ENCODE data around the gene ANXA10. TPM values are rescaled to one million over a fixed set of nuclear protein-coding genes. Genes with fewer than 3 reads are reported as not detected.
"Not testable (repeated sequence)": the region's sequence is repeated elsewhere in the genome, so short reads cannot be mapped to it uniquely, and the experiment has no call there.

The ANXA10 gene
- not detected for polyA plus RNA-seq (ENCODE audit: insufficient read length)

- DNase-seq (ENCODE audit: low read depth), result no peak
Observed at GRCh38 chr4:168092176-168092712, at the start of gene ANXA10. Gene ANXA10 (plus strand): TSS chr4:168092537. CDS start chr4:168092701, 164 bp downstream.

GRCh38 chr4:168045354-168045753 is 47.0 kb upstream of the ANXA10 start:
- no peak for DNase-seq (ENCODE audit: low read depth)

- no peak for DNase-seq (ENCODE audit: low read depth)
Observed at GRCh38 chr4:168050002-168050401, 42.3 kb upstream of the ANXA10 start.

GRCh38 chr4:168051526-168051925 is 40.8 kb upstream of the ANXA10 start:
- no peak for DNase-seq (ENCODE audit: low read depth)

- DNase-seq (ENCODE audit: low read depth), result no peak
Observed at GRCh38 chr4:168057412-168057811, 34.9 kb upstream of the ANXA10 start.

- no peak for DNase-seq (ENCODE audit: low read depth)
Observed at GRCh38 chr4:168059251-168059650, 33.1 kb upstream of the ANXA10 start.

GRCh38 chr4:168063031-168063430 is 29.3 kb upstream of the ANXA10 start:
- DNase-seq (ENCODE audit: low read depth), result no peak

- DNase-seq (ENCODE audit: low read depth), result no peak
Observed at GRCh38 chr4:168070903-168071302, 21.4 kb upstream of the ANXA10 start.

- DNase-seq (ENCODE audit: low read depth), result no peak
Observed at GRCh38 chr4:168071304-168071703, 21.0 kb upstream of the ANXA10 start.

GRCh38 chr4:168074861-168075260 is 17.5 kb upstream of the ANXA10 start:
- DNase-seq (ENCODE audit: low read depth), result no peak

- DNase-seq (ENCODE audit: low read depth), result peak; percentile 26
Observed at GRCh38 chr4:168076989-168077725, 15.2 kb upstream of the ANXA10 start.

- no peak for DNase-seq (ENCODE audit: low read depth)
Observed at GRCh38 chr4:168077726-168078239, 14.6 kb upstream of the ANXA10 start.

- no peak for DNase-seq (ENCODE audit: low read depth)
Observed at GRCh38 chr4:168082379-168082778, 10.0 kb upstream of the ANXA10 start.

- no peak for DNase-seq (ENCODE audit: low read depth)
Observed at GRCh38 chr4:168095776-168096406, 3.6 kb downstream of the ANXA10 start.

GRCh38 chr4:168096407-168096784 is 4.1 kb downstream of the ANXA10 start:
- DNase-seq (ENCODE audit: low read depth), result no peak

- DNase-seq (ENCODE audit: low read depth), result no peak
Observed at GRCh38 chr4:168097161-168097560, 4.8 kb downstream of the ANXA10 start.

- DNase-seq (ENCODE audit: low read depth), result no peak
Observed at GRCh38 chr4:168098248-168098717, 5.9 kb downstream of the ANXA10 start.

GRCh38 chr4:168099195-168099594 is 6.9 kb downstream of the ANXA10 start:
- DNase-seq (ENCODE audit: low read depth), result no peak

GRCh38 chr4:168101026-168101425 is 8.7 kb downstream of the ANXA10 start:
- no peak for DNase-seq (ENCODE audit: low read depth)

- DNase-seq (ENCODE audit: low read depth), result no peak
Observed at GRCh38 chr4:168102403-168102802, 10.1 kb downstream of the ANXA10 start.

- DNase-seq (ENCODE audit: low read depth), result no peak
Observed at GRCh38 chr4:168109527-168109926, 17.2 kb downstream of the ANXA10 start.

- DNase-seq (ENCODE audit: low read depth), result not testable (repeated sequence)
Observed at GRCh38 chr4:168113059-168113458, 20.7 kb downstream of the ANXA10 start.

Measured in forelimb muscle (tissue), 1 donor.